GM12801 (cell line): ENCODE results near the gene FAM186B.

Source experiments
- CTCF ChIP-seq: IDR thresholded peaks from one replicate; pipeline ENCODE4 v1.5.1; 2011; ENCODE audit warnings: control low read depth; ENCODE audit not compliant: insufficient read length; ENCODE audit errors: extremely low read depth

FAM186B gene

GRCh38 chr12:49563951-49564685, 41.3 kb downstream of the FAM186B start:
- TF ChIP-seq CTCF, result no peak

- TF ChIP-seq CTCF, result no peak
Measured at GRCh38 chr12:49562831-49563230, 42.6 kb downstream of the FAM186B start.

GRCh38 chr12:49562233-49562632, 43.2 kb downstream of the FAM186B start:
- TF ChIP-seq CTCF, result no peak

GRCh38 chr12:49560695-49561094, 44.7 kb downstream of the FAM186B start:
- no peak for TF ChIP-seq CTCF

- no peak for TF ChIP-seq CTCF
Measured at GRCh38 chr12:49559011-49559675, 46.3 kb downstream of the FAM186B start.

DNA sequence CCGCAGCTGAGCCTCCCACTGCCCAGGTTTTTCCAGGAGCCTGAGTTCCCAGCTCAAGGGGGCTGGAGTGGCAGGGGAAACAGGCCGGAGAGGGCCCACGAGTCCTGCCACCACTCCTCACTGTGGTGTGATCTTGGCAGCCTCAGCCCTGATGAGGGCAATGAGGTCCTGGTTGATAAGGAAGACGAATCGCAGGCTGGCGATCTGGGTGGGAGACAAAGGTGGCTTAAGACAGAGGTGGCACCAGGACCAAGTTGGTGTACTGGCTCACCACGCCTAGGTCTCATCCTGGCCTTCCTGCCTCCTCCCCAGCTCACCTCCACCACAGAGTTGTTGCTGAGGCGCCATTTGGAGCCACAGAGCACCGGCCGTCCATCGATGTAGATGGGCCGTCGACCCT, 46.9 kb downstream of the FAM186B start:
- TF ChIP-seq CTCF, result no peak

GRCh38 chr12:49557917-49558215, 47.6 kb downstream of the FAM186B start:
- TF ChIP-seq CTCF, result no peak
